ENCODE data around the gene OSBPL8.

DNA sequence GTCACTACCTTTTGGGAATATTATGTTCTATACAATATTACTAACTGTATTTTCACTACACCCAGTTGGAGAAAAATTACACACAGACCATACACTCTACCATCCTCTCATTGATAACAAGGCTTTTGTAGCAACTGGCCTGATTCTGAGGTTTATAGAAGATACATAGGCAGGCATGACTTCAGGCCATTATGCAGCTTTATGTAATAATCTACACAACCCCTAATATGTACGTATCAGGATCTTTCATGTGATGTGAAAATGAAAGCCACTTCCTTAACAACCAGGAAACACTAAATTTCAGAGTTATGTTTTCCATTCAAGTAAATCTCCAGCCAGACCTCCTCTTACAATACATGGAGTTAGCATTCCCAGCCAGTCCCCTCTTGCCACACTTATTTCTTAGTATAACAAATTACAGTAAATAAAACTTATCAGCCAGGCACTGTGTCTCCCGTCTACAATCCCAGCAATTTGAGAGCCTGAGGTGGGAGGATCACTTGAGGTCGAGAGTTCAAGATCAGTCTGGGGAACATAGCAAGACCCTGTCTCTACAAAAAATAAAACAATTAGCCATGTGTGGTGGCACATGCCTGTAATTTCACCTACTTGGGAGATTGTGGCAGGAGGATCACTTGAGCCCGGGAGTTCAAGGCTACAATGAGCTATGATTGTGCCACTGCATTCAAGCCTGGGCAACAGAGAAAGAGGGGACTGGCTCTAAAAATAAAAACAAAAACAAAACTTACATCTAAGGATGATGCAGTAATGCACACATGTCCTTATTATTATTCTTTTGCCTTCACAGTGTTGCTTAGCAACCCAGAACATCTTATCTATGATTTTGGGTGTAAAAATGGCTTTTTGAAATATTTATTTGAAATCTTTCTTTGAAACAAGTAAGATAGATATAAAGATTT is 10.4 kb upstream of the OSBPL8 start:
- no peak for TF ChIP-seq POLR2A (IDR thresholded peaks at IDR 0.05)
- TF ChIP-seq, protein P1, sequence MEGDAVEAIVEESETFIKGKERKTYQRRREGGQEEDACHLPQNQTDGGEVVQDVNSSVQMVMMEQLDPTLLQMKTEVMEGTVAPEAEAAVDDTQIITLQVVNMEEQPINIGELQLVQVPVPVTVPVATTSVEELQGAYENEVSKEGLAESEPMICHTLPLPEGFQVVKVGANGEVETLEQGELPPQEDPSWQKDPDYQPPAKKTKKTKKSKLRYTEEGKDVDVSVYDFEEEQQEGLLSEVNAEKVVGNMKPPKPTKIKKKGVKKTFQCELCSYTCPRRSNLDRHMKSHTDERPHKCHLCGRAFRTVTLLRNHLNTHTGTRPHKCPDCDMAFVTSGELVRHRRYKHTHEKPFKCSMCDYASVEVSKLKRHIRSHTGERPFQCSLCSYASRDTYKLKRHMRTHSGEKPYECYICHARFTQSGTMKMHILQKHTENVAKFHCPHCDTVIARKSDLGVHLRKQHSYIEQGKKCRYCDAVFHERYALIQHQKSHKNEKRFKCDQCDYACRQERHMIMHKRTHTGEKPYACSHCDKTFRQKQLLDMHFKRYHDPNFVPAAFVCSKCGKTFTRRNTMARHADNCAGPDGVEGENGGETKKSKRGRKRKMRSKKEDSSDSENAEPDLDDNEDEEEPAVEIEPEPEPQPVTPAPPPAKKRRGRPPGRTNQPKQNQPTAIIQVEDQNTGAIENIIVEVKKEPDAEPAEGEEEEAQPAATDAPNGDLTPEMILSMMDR (IDR thresholded peaks at IDR 0.05) = no peak

Measured in lower leg skin (tissue), 3 donors.